OCI-LY1 (cell line): ENCODE results near the gene C12orf76.
"Not testable (repeated sequence)": the region's sequence is repeated elsewhere in the genome, so short reads cannot be mapped to it uniquely, and the experiment has no call there.

Experiments used
- H2AFZ ChIP-seq: fragments of 200-600 bp; sonication (generic), shearing (Covaris generic); 2 replicates; pipeline ENCODE4 v1.6.0; 2014; ENCODE audit warnings: antibody characterized with exemption, mild to moderate bottlenecking, low read length
- H3F3A ChIP-seq: fragments of 200-600 bp; sonication (generic), shearing (Covaris generic); 2 replicates; pipeline ENCODE4 v1.6.0; 2014; ENCODE audit warnings: mild to moderate bottlenecking, antibody characterized with exemption, low read length, moderate library complexity; ENCODE audit not compliant: insufficient read depth
- H3K27ac ChIP-seq: fragments of 200-600 bp; sonication (generic); 2 replicates; pipeline ENCODE4 v1.5.1; 2014; ENCODE audit warnings: low read length, mixed run types, mild to moderate bottlenecking, low read depth; ENCODE audit not compliant: poor library complexity, severe bottlenecking
- H3K27me3 ChIP-seq: fragments of 200-600 bp; sonication (generic); 2 replicates; pipeline ENCODE4 v1.6.0; 2014; ENCODE audit warnings: antibody characterized with exemption, mild to moderate bottlenecking, low read length, moderate library complexity; ENCODE audit not compliant: insufficient read depth
- H3K36me3 ChIP-seq: fragments of 200-600 bp; sonication (generic); 2 replicates; pipeline ENCODE4 v1.6.1; 2014; ENCODE audit warnings: mild to moderate bottlenecking, antibody characterized with exemption, low read length, moderate library complexity, mixed read lengths; ENCODE audit not compliant: insufficient read depth
- H3K4me1 ChIP-seq: fragments of 200-600 bp; sonication (generic); 2 replicates; pipeline ENCODE4 v1.5.1; 2014; ENCODE audit warnings: mild to moderate bottlenecking, low read length, moderate library complexity; ENCODE audit not compliant: insufficient read depth, severe bottlenecking
- H3K4me2 ChIP-seq: fragments of 200-600 bp; sonication (generic), shearing (Covaris generic); 2 replicates; pipeline ENCODE4 v1.6.1; 2014; ENCODE audit warnings: low read length
- H3K4me3 ChIP-seq: fragments of 200-600 bp; sonication (generic); 2 replicates; pipeline ENCODE4 v1.5.1; 2014; ENCODE audit warnings: low read length, low read depth, mild to moderate bottlenecking, mixed read lengths; ENCODE audit not compliant: poor library complexity, severe bottlenecking
- H3K79me2 ChIP-seq: fragments of 200-600 bp; shearing (Covaris generic); 2 replicates; pipeline ENCODE4 v1.6.1; 2016; ENCODE audit warnings: mixed run types, low read length, mixed read lengths; ENCODE audit not compliant: insufficient read depth
- H3K9ac ChIP-seq: fragments of 200-600 bp; sonication (generic), shearing (Covaris generic); 2 replicates; pipeline ENCODE4 v1.6.1; 2014; ENCODE audit warnings: mild to moderate bottlenecking, low read length, mixed read lengths
- H3K9me2 ChIP-seq: fragments of 200-600 bp; sonication (generic), shearing (Covaris generic); 2 replicates; pipeline ENCODE4 v1.6.1; 2014; ENCODE audit warnings: low read depth, mild to moderate bottlenecking, low read length, mixed read lengths
- H3K9me3 ChIP-seq: fragments of 200-600 bp; shearing (Covaris generic); 2 replicates; pipeline ENCODE4 v1.6.1; 2014; ENCODE audit warnings: low read length, mixed read lengths
- H4K20me1 ChIP-seq: fragments of 200-600 bp; sonication (generic), shearing (Covaris generic); 2 replicates; pipeline ENCODE4 v1.6.0; 2016; ENCODE audit warnings: mild to moderate bottlenecking, low read length; ENCODE audit not compliant: insufficient read depth
- EZH2 ChIP-seq: fragments of 200-600 bp; sonication (generic), shearing (Covaris generic); IDR thresholded peaks from 2 replicates; pipeline ENCODE4 v1.8.0; 2017; ENCODE audit warnings: borderline replicate concordance, mixed run types, mild to moderate bottlenecking, antibody characterized with exemption, low read length, moderate library complexity, mixed read lengths
- TF ChIP-seq, protein P1 (sequence below): fragments of 200-600 bp; sonication (generic), shearing (Covaris generic); IDR thresholded peaks from 2 replicates; pipeline ENCODE4 v1.5.1; 2017; ENCODE audit warnings: mild to moderate bottlenecking, antibody characterized with exemption, low read length, moderate library complexity, mixed read lengths

C12orf76 gene

DNA sequence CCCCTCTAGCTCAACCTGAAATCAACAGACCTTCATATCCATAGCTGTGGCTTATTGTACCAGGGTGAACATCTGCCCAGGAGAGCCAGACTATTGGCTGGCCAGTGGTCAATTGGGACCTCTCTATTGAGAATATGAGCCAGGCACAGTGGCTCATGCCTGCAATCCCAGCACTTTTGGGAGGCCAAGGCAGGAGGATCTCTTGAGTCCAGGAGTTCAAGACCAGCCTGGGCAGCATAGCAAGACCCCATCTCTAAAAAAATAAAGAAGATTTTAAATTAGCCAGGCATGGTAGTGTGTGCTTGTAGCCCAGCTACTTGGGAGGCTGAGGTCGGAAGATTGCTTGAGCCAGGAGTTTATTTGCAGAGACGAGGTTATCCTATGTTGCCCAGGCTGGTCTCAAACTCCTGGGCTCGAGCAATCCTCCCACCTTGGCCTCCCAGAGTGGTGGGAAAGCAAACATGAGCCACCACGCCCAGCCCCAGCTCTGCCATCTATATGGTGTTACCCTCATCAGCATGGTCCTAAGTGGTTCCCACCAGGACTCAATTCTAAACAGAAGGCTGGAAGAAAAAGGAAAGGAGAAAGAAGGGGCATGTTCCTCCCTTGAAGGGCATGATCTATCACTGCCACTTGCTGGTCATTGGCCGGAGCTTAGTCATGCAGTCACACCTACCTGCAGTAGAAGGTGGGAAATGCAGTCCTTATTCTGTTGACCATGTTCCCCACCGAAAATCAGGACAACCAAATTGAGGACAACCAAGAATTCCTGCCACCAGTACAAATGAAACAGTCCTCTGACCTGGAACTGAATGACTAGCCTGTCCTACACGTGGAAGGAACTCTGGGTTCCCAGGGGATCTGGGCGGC lies 42.2 kb upstream of the C12orf76 start:
- H2AFZ ChIP-seq, result no peak overlapping the region
- no peaks in the 10 kb centered on the region for H3K9me2 ChIP-seq
- H3K27me3 ChIP-seq, result no peaks in the 10 kb centered on the region
- no peak overlapping the region for H3K9ac ChIP-seq
- H3K4me2 ChIP-seq, result no peak overlapping the region
- no peak overlapping the region for H3K27ac ChIP-seq
- H3K79me2 ChIP-seq, result no peaks in the 10 kb centered on the region
- no peaks in the 10 kb centered on the region for H3F3A ChIP-seq
- no peaks in the 10 kb centered on the region for H3K36me3 ChIP-seq
- no peak overlapping the region for H3K4me3 ChIP-seq
- TF ChIP-seq EZH2, result no peak
- TF ChIP-seq, protein P1, sequence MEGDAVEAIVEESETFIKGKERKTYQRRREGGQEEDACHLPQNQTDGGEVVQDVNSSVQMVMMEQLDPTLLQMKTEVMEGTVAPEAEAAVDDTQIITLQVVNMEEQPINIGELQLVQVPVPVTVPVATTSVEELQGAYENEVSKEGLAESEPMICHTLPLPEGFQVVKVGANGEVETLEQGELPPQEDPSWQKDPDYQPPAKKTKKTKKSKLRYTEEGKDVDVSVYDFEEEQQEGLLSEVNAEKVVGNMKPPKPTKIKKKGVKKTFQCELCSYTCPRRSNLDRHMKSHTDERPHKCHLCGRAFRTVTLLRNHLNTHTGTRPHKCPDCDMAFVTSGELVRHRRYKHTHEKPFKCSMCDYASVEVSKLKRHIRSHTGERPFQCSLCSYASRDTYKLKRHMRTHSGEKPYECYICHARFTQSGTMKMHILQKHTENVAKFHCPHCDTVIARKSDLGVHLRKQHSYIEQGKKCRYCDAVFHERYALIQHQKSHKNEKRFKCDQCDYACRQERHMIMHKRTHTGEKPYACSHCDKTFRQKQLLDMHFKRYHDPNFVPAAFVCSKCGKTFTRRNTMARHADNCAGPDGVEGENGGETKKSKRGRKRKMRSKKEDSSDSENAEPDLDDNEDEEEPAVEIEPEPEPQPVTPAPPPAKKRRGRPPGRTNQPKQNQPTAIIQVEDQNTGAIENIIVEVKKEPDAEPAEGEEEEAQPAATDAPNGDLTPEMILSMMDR, result no peak
- H4K20me1 ChIP-seq, result no peaks in the 10 kb centered on the region
- H3K4me1 ChIP-seq, result no peaks in the 10 kb centered on the region
- H3K9me3 ChIP-seq, result no peaks in the 10 kb centered on the region

GRCh38 chr12:110088936-110089335 lies 40.6 kb upstream of the C12orf76 start:
- Histone ChIP-seq H2AFZ (no peak overlapping the region), H3K4me3 (no peak overlapping the region), H3K79me2 (no peaks in the 10 kb centered on the region), H3K4me1 (no peaks in the 10 kb centered on the region), H3K9ac (no peak overlapping the region), H3K4me2 (no peak overlapping the region), H3K9me3 (no peaks in the 10 kb centered on the region), H3K27me3 (no peaks in the 10 kb centered on the region), H3K9me2 (no peaks in the 10 kb centered on the region), H3K27ac (no peak overlapping the region), H3F3A (no peaks in the 10 kb centered on the region), H3K36me3 (no peaks in the 10 kb centered on the region), H4K20me1 (no peaks in the 10 kb centered on the region)
- TF ChIP-seq, protein P1, result no peak
- no peak for TF ChIP-seq EZH2

GRCh38 chr12:110088216-110088615 lies 39.9 kb upstream of the C12orf76 start:
- H3K4me2 ChIP-seq, H3K9ac ChIP-seq, H3F3A ChIP-seq, H3K9me3 ChIP-seq, H3K9me2 ChIP-seq, H3K4me3 ChIP-seq, H4K20me1 ChIP-seq, H3K36me3 ChIP-seq, H3K4me1 ChIP-seq, H2AFZ ChIP-seq, H3K27ac ChIP-seq, H3K27me3 ChIP-seq, H3K79me2 ChIP-seq: not testable (repeated sequence)
